ENCODE measurements around the gene SMARCA2.
A peak's percentile ranks its signal among the peaks of the same experiment; 100 is the strongest.

Gene SMARCA2

DNA sequence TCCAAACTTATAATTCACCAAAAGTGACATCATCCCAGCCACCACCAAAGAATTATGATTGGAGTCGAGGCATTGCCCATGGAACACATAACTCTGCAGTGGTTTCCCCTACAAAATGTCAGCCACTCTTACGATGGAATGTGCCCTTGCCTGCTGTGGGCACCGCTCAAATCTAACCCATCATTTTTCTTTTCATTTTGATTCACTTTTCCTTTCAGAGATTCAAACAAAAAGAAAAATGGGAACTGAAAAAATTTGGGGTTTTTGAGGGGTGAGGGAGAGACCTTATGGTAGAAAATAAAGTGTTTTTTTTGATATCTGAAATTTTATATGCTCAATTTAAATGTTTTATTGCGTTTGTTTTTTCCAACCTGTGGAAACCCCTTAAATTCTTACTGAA, 28.1 kb downstream of the SMARCA2 start:
- DNase-seq, result no peak

DNA sequence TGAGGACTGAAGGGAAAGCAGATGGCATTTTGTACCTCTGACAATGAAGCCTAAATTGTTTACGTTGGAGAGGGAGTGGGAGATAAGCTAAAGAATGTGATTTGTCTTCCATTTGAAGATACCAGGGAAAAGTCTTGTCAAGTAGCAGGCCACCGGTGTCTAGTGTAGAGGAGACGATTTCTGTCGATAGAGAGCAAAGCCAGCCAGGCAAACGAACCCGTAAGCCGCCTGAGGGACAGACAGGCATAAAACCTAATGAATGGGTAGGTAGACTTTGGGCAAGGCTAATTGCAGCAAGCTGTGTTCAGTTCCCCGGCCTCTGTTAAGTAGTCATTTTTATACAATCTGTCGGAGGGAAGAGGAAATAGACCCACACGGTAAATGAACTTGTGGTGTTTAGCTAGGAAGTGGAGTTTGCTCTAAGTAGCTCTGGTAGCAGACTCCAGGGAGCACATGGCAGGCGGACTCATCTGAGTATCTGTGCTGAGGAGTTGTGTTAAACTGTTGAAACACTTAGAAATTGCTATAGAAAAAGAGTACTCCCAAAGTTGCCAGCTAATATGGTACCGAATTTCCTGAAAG, 28.8 kb downstream of the SMARCA2 start:
- DNase-seq, result no peak

DNA sequence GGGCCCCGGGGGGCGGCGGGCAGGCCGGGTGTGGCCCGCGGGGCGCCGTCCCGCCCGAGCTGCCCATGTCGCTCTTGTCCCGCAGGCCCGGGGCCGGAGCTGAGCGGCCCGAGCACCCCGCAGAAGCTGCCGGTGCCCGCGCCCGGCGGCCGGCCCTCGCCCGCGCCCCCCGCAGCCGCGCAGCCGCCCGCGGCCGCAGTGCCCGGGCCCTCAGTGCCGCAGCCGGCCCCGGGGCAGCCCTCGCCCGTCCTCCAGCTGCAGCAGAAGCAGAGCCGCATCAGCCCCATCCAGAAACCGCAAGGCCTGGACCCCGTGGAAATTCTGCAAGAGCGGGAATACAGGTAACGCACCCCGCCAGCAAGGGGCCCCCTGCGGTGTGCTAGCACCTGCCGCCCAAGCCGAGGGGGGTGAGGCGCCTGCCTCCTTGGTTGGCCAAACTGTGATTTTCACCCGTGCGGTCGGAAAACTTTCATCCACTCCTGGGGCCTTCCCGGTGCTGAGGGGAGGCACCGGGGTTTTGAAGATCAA, 32.1 kb downstream of the SMARCA2 start:
- DNase-seq, result no peak

DNA sequence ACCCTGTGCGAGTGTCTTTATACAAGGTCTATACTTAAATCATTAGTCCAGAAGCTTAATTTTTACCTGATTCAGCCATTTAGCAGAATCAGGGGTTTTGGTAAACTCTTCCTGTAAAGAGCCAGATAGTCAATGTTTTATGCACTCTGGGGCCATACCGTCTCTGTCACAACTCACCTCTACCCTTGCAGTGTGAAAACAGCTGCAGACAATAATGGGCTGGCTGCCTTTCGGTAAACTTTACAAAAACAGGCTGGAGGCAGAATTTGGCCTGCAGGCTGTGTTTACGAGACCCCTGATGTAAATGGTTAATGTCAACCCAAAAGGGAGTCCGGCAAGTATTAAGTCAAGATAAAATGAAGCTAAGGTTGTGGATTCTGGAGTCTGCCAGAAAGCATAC, 32.8 kb downstream of the SMARCA2 start:
- no peak for DNase-seq

DNA sequence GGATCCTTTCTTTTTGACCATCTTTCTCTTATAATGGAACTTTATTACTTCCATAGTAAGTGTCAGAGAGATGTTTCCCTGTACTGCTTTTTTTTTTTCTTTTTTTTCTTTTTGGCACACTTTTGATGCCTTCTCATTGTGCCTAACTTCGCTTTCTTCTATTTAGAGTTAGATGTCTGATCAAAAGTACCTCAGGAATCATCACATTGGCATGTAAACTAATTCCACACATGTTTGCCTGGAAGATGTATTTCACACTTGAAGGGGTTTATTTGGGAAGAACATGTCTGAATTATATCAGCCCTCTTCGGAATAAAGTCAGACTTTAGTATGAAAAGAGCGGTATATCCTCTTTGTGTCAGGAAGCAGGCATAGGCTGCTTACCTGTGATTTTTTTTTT, 35.1 kb downstream of the SMARCA2 start:
- peak; percentile 26 for DNase-seq

DNA sequence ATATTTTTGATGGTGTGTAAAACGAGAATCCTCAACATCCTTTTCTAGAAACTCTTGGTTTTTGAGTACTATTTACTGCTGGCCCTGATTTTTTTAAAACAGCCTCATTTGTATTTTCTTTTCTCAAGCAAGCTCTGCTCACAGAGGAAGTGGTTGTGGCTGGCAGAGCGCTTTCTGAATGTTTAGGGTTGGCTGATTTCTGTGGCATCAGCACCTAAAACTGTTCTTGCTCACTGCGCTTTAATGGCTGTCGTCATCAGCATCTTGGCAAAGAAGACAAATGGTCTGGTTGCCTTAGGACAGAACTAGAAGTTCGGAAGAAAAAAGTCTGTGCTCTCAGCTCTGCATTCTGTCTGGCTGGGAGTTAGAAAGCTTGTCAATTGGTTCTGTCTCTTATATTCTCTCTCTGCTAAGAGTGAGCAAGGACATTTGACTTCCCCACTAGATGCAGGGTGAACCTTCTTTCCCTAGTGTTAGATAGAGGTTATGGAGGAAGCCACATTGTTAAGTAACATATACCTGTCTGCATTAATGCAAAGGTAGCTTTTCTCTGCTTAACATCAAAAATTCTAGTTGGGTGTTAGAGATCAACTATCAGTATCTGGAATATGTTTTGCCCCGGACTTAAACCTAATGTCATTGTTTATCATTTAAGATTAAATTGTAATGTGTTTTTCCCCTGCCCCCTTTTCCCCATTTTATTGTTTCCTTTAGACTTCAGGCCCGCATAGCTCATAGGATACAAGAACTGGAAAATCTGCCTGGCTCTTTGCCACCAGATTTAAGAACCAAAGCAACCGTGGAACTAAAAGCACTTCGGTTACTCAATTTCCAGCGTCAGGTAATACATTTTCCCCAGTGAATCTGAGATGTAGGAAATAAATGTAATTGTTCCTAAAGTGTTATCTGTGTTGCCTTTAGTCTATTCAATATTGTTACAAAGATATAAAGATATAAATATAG, 39.0 kb downstream of the SMARCA2 start:
- DNase-seq, result peak; percentile 53

DNA sequence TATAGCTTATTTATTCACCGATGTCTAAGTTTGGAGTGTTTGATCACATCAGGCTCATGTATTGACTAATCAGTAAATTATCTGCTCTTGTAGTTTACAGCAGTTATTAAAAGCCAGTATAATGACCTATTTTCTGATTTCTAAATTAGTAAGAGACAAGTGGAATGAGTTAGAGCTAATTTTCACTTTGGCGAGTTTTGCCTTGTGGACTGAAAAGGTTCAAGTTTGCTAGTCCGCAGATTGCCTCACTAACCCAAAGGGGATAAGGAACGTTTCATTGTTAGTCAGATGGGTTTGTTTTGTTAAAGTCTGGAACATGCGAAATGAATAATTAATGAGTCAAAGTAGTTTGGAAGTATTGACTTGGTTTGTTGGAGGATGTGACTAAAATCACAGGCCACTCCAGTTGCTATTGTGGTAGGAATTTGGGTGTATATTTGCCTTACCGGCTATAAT, 40.1 kb downstream of the SMARCA2 start:
- no peak for DNase-seq

DNA sequence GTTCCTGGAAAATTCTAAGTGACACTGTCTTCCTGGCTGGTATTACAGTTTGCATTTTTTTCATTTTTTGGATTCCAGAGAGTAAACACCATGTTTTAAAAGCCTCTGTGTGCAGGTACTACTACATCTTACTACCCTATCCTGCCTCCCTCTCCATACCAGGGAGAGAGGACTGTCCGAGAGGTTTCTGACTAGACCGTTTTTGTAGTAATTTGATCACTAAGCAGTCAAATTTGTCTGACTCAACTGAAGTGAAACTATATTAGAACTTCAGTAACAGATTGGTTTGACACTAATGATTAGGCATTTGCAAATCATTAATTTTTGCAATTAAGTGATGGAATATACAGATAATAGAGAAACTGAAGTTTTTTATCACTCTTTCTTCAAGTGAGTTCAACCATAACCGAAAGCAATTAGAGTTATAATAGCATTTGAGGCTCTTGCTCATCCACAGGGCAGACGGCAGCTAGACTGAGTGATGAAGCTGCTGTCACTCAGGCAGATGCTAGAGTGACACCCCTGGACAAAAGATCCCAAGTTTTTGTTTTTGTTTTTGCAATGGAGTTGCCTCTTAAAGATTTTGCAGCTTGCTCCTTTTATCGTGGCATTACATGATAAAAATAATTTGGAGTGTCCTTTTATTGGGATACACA, 44.3 kb downstream of the SMARCA2 start:
- no peak for DNase-seq

DNA sequence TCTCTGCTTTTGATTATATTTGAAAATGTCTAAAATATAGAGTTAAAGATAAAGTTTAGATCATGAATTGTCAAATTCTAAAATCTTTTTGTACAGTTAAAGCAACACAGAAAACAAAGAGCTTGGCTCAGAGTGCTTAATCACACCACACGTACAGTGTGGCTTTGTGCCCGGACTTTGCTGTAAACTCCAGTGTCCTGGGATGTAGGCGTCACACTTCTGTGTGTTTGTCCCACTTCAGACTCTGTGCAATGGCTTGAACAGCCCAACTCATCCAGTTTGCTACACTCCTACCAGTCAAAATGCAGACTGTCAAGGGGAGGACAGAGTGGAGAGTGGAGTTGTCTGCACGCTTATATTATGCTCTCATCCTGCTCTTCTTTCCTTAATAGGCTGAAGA, 45.3 kb downstream of the SMARCA2 start:
- no peak for DNase-seq

DNA sequence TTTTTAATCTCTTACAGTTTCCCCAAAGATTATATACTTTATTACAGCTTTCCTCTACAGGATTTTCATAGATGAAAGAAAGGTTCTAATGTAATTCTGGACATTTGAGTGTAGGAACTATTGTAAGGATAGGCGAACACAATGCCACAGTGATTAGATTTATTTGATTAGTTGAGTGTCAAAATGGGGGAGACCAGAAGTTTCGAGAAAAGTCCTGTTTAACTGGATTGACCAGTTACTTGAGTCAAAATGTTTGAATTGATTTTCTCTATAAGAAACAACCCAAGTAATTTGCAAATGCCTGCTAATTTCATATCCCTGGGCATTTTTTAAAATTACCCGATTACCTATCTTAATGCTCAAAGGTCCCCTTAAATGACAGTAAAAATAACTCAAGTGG, 50.6 kb downstream of the SMARCA2 start:
- DNase-seq, result no peak

DNA sequence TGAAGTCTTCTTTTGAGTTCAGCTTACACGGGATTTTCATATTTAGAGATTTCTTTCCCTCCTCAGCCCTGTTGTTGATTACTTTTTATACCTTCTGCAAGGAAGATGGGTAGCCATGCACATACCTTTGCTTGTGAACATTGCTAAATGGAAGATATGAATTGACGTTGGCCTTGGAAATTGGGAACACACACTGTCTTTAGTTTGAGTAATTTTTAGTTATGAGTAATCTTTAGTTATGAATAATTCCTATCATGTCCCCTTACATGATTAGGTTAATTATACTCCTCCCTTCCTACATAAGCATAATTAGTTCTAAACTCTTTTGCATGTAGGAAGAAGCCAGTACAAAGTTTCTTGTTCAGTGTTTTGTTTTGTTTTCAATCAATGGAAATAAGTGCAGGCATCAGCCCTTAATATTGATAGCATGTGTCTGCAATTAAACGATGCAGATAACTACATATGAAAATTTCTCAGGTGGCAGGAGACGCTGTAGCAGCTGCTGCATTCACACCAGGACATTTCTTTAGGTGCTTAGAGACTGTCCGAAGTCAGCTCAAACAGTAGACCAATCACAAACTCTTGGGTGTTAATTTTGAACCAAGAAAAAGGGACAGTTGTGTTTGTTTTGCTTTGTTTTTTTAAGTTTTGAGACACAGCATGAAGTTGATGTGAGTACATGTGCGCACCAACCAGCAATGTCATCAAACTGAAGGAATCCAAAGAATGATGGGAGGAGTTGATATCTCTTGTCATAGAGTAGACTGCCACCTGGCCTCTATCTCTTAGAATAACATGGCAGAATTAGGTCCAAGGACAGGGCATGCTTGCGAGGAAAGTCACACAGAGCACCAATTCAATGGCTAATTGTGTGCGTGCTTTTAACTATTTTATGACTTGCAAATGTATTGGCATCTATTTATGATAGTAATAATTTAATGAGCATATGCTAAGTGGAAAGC, 51.4 kb downstream of the SMARCA2 start:
- peak; percentile 45 for DNase-seq

DNA sequence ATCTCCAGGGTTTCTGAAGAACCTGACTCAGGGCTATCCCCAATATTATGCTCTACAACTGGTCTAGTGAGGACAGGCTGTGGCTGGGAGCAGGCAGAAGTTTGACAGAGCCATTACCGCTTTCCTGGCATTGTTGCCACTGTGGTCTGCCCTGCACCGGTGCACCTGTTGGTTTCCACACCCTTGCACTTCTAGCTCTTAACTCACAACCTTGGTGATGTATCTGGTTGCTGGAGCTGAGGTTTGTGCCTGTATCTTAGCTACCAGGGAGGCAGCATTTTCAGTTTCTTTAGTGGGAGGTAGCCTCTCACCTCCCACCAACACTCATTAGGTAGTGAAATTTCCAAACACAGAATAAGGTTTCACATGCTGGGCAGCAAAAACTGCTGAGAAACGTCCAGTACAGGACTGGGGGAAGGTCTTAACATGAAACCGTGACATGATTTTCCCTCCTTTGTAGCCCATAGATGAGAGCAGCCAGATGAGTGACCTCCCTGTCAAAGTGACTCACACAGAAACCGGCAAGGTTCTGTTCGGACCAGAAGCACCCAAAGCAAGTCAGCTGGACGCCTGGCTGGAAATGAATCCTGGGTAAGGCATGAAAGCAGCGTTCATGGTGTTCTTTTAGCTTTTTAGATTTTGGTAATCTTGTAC, 57.7 kb downstream of the SMARCA2 start:
- no peak for DNase-seq

DNA sequence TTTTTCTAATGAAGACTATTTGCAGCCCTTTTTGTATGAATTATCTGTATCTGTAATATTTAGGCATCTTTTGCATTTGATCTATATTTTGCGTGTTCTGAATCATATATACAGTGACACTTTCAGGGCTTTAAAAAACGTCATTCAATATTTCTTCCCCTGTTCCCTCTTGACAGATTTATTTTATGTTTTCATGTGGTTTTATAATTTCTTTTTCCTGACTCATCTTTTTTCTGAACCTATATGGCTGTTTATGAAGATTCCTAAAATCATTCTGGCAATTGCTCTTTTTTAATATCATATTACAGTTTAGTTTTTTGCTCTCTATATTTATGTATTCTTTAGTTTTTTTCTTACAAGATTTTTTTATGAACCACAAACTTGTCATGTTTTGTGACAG, 67.6 kb downstream of the SMARCA2 start:
- peak; percentile 59 for DNase-seq

DNA sequence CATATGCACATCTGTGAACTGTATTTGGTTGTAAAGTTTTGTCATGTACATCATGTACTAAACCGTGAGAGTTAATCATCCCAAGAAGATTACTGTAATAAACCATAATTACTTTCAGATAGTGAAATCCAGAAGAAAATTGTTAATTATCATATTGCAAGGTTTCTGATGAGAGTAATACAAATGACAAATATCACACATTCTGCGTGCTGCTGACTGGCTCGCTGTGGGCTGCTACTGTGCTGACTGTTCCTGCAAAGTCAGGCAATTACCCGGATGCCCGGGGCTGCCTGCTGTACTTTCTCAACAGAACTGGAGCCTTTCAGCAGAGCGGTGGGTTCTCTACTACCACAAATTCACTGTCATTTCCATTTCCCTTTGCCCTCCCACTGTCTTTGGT, 68.3 kb downstream of the SMARCA2 start:
- peak; percentile 28 for DNase-seq

DNA sequence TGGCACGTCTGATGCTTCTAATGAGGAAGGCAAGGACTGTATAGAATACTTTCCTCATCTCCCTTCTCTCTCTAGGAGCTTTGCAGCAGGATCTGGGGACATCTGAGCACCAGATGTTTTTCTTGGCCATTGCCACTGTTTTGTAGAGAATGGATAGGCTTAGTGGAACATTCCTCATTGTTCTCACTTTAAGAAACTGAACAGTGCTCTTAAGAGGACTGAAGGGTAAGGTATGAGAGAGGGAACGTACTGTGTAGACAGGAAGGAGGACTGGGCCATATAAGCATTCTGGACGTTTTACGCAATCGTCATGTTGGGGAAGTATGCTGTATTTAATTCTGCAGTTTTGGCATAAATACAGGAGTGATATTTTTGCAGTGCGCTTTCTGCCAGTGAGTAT, 70.6 kb downstream of the SMARCA2 start:
- peak; percentile 91 for DNase-seq

DNA sequence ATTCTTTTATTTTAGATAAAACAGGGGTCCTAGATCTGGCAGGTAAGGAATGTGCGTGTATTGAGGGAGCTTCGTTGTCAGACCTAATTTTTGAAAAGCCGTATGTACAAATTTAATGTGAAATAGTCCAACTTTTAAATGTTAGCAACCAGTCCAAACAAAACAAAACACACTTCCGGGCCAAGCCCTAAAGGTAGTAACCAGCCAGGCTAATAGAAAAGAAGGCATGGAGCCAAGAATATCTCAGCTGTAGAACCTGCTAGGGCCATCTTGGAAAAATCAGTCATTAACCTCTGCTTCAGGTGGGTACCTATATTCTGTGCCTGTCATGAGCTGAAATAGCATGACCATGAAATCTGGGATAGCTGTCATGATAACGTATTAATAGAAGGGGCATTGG, 71.0 kb downstream of the SMARCA2 start:
- no peak for DNase-seq

DNA sequence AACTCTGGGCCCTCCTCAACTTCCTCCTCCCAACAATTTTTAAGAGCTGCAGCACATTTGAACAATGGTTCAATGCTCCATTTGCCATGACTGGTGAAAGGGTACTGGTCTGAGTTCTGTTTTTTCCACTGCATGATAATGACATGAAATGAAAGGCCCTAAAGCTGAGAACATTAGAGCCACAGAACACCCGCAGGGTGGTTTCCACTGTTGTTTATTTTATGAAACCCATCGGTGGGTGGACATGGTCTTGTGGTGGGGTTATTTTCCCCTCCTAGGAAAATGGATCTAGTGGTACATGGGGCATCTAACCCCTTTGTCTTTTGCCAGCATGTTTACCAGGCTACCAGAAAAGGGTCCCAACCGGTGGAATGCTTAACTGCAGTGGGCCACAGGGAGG, 71.8 kb downstream of the SMARCA2 start:
- DNase-seq, result no peak

DNA sequence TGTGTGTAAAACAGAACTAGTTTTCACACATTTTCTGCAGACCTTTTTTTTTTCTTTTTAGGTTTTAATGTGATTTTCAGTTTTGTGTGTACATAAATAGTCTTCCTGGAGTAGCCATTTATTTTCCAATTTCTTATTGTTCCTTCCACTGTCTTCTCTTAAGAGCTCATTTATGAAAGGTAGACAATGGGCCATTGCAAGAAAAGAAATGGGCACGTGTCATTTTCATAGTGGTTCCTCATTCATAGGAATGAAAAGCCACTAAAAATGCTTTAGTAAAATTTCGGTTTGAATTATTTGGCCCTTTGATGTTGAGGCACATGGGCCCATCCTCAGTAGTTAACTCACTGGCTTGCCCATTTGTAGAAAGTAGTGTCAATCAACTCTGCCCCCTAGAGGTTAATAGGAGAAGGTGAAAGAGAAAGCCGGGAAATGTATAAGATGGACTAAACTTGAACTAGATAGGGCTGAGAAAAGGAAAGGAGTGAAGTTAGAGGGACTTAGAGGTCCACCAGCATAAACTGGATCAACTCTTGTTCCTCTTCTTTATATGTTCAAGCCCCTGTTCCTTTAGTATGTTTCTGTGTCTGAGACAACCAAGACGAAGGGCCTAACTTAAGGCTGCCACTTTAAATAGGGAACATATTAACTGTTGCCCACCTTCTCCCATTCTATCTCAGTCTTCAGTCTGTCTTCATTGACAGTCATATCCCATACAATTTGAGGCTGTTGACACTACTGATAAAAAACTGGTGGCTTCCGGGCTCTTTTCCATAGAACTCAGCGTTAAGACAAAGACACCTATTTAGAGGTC, 72.6 kb downstream of the SMARCA2 start:
- DNase-seq, result peak; percentile 50

DNA sequence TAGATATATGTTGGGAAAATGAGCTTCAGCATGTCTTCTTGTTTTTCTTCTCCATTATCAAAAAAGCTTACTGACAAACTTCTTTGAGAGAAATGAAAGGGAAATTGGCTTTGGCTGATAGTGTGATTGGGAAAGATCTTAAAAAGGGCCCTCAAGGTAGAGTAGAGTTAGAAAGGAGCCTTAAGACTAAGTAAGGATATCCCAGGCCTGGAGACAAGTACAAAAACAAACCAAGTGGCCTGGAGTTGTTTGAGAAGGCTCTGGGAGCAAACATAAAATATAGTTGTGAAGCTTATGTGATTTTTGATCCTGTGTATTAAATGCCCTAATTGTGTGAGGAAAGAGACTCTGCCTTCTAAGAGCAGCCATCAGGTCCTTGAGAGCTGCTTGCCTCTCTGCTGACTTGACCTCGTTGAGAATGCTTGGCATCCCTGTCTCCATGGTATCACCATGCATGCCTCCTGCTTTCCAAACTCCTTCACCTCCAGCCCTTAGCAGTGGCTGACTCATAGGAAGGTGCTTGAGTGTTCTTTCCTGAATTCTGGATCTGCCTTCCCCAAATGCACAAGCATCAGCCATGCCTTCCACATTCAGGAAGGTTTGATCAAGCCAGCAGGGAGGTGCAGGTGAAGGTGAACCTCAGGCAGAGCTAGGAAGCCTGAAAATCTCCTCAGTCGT, 78.9 kb downstream of the SMARCA2 start:
- DNase-seq, result peak; percentile 64

DNA sequence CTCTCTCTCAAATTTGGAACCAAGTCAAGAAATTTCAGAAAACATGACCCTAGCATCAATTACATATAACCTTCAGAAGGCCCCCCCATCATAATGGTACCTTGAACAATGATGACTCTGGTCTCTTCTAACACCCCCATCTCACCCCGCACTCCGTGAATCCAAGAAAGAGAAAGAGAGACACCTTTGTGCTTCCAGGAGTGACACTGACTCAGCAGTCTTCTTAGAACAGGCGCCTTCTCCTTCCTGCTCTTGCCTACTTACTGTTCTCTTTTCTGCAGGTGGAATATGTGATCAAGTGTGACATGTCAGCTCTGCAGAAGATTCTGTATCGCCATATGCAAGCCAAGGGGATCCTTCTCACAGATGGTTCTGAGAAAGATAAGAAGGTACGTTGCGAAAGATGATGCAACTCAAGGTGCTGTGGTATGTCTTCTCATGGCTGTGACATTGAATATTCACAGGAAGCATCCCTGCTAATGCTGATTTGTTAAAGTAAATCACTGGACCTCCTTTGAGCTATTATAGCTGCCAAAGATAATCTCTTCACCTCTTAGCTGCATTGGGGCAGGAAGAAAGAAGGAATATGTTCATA, 81.3 kb downstream of the SMARCA2 start:
- DNase-seq, result no peak
